Measurements from ENCODE around the gene DCDC2C. TPM values are rescaled to one million over a fixed set of nuclear protein-coding genes. Genes with fewer than 3 reads are reported as not detected.

Gene DCDC2C
- polyA plus RNA-seq, 3 donors, result not detected

GRCh38 chr2:3753561-3753960, 50.2 kb downstream of the DCDC2C start:
- Histone ChIP-seq H2AFZ (ENCODE audit: insufficient read depth, low read depth, low read length, poor library complexity, severe bottlenecking) (no peak overlapping the region), H3K9me3 (replicated peaks in 1 of 2; ENCODE audit: control insufficient read depth in 1 of 2, insufficient read depth in 1 of 2, low read length in 2 of 2) (no peaks in the 10 kb centered on the region), H3K79me2 (ENCODE audit: insufficient read depth, low read length) (no peaks in the 10 kb centered on the region), H3K27me3 (ENCODE audit: control insufficient read depth in 2 of 2, insufficient read depth in 2 of 2, low read length in 2 of 2) (no peaks in the 10 kb centered on the region), H3K4me3 (replicated peaks in 1 of 3; ENCODE audit: low read depth in 2 of 3, low read length in 3 of 3) (no peak overlapping the region), H3K9ac (ENCODE audit: insufficient read depth, low read length, poor library complexity, severe bottlenecking) (no peak overlapping the region), H3K36me3 (replicated peaks in 1 of 2; ENCODE audit: control insufficient read depth in 1 of 2, insufficient read depth in 2 of 2, low read length in 2 of 2) (no peaks in the 10 kb centered on the region), H3K27ac (ENCODE audit: low read depth in 1 of 2, low read length in 2 of 2) (no peak overlapping the region), H3K4me1 (ENCODE audit: control insufficient read depth in 1 of 2, insufficient read depth in 2 of 2, low read length in 2 of 2) (no peaks in the 10 kb centered on the region), H3K4me2 (replicated peaks; ENCODE audit: extremely low read depth, low read length, poor library complexity, severe bottlenecking) (no peak overlapping the region), H4K20me1 (ENCODE audit: insufficient read depth, low read length) (no peaks in the 10 kb centered on the region)
- H3K36me3 Mint-ChIP-seq, result no peaks in the 10 kb centered on the region
- H3K4me1 Mint-ChIP-seq, result no peaks in the 10 kb centered on the region
- no peak for DNase-seq
- 88% methylated on average over 8 of the region's 8 CpGs for WGBS (ENCODE audit: insufficient coverage)
- no peaks in the 10 kb centered on the region for H3K9me3 Mint-ChIP-seq
- peaks cover 1 to 5% (median 3%) of the 10 kb centered on the region in 3 donors for H3K27me3 Mint-ChIP-seq (ENCODE audit: low read depth in 3 of 3)
- intact Hi-C loops (cut with micrococcal nuclease), result no loop called here
- H3K4me3 Mint-ChIP-seq, result no peak overlapping the region
- no peak overlapping the region for H3K27ac Mint-ChIP-seq
- TF ChIP-seq CTCF (IDR thresholded peaks at IDR 0.05), result no peak

GRCh38 chr2:3754280-3754679, 50.9 kb downstream of the DCDC2C start:
- Histone ChIP-seq H3K36me3 (replicated peaks in 1 of 2; ENCODE audit: control insufficient read depth in 1 of 2, insufficient read depth in 2 of 2, low read length in 2 of 2) (no peaks in the 10 kb centered on the region), H3K9me3 (replicated peaks in 1 of 2; ENCODE audit: control insufficient read depth in 1 of 2, insufficient read depth in 1 of 2, low read length in 2 of 2) (no peaks in the 10 kb centered on the region), H3K4me1 (ENCODE audit: control insufficient read depth in 1 of 2, insufficient read depth in 2 of 2, low read length in 2 of 2) (no peaks in the 10 kb centered on the region), H3K9ac (ENCODE audit: insufficient read depth, low read length, poor library complexity, severe bottlenecking) (no peak overlapping the region), H3K79me2 (ENCODE audit: insufficient read depth, low read length) (no peaks in the 10 kb centered on the region), H2AFZ (ENCODE audit: insufficient read depth, low read depth, low read length, poor library complexity, severe bottlenecking) (no peak overlapping the region), H3K4me3 (replicated peaks in 1 of 3; ENCODE audit: low read depth in 2 of 3, low read length in 3 of 3) (no peak overlapping the region), H3K27me3 (ENCODE audit: control insufficient read depth in 2 of 2, insufficient read depth in 2 of 2, low read length in 2 of 2) (no peaks in the 10 kb centered on the region), H4K20me1 (ENCODE audit: insufficient read depth, low read length) (no peaks in the 10 kb centered on the region), H3K4me2 (replicated peaks; ENCODE audit: extremely low read depth, low read length, poor library complexity, severe bottlenecking) (no peak overlapping the region), H3K27ac (ENCODE audit: low read depth in 1 of 2, low read length in 2 of 2) (no peak overlapping the region)
- no peak for TF ChIP-seq CTCF (IDR thresholded peaks at IDR 0.05)
- Mint-ChIP-seq H3K36me3 (no peaks in the 10 kb centered on the region), H3K9me3 (no peaks in the 10 kb centered on the region), H3K4me1 (no peaks in the 10 kb centered on the region), H3K27ac (no peak overlapping the region), H3K27me3 (ENCODE audit: low read depth in 3 of 3) (peaks cover 0 to 5% (median 2%) of the 10 kb centered on the region in 3 donors), H3K4me3 (no peak overlapping the region)
- DNase-seq, result no peak
- intact Hi-C loops (cut with micrococcal nuclease), result no loop called here
- WGBS (ENCODE audit: insufficient coverage), result 100% methylated on average over 1 of the region's 5 CpGs

Measured in CD14-positive monocyte (primary cell).